SK-N-SH treated with all-trans-retinoic acid at 6 μM for 48 hours (cell line): ENCODE results near the gene SRCAP.

ENCODE experiments used
- ATAC-seq: fragments of 200-7000 bp; cut with Tn5 transposase; 3 replicates; pipeline ENCODE4 v1.9.1; 2020; ENCODE audit warnings: mild to moderate bottlenecking, moderate library complexity
- ARNTL ChIP-seq: fragments of 450-650 bp; formaldehyde crosslinking; IDR thresholded peaks from 2 replicates; pipeline ENCODE4 v1.5.0; 2020; ENCODE audit warnings: low read depth, mild to moderate bottlenecking, moderate library complexity, borderline replicate concordance
- BACH2 ChIP-seq: fragments of 250-450 bp; sonication (Bioruptor Pico); IDR thresholded peaks from 2 replicates; pipeline ENCODE4 v1.9.0; 2021; ENCODE audit warnings: mild to moderate bottlenecking, borderline replicate concordance
- CREB5 ChIP-seq: fragments of 250-450 bp; sonication (Bioruptor Pico); IDR thresholded peaks from 2 replicates; pipeline ENCODE4 v1.5.1; 2020; ENCODE audit warnings: low read depth, mild to moderate bottlenecking, moderate library complexity
- CSDC2 ChIP-seq: fragments of 250-450 bp; sonication (Bioruptor Pico); IDR thresholded peaks from 2 replicates; pipeline ENCODE4 v1.5.0; 2020; ENCODE audit warnings: mild to moderate bottlenecking, moderate library complexity
- CSRNP3 ChIP-seq: fragments of 250-450 bp; sonication (Bioruptor Pico); IDR thresholded peaks from 2 replicates; pipeline ENCODE4 v1.5.1; 2021; ENCODE audit warnings: mild to moderate bottlenecking, moderate library complexity
- ESRRG ChIP-seq: fragments of 250-450 bp; sonication (Bioruptor Pico); IDR thresholded peaks from 2 replicates; pipeline ENCODE4 v1.6.1; 2021; ENCODE audit warnings: mild to moderate bottlenecking
- GLIS3 ChIP-seq: fragments of 250-450 bp; sonication (Bioruptor Pico); IDR thresholded peaks from 2 replicates; pipeline ENCODE4 v1.5.0; 2020; ENCODE audit warnings: mild to moderate bottlenecking, moderate library complexity
- ISL1 ChIP-seq: fragments of 250-450 bp; sonication (Bioruptor Pico); IDR thresholded peaks from 2 replicates; pipeline ENCODE4 v2.1.2; 2022; ENCODE audit warnings: mild to moderate bottlenecking, moderate library complexity
- OSR1 ChIP-seq: fragments of 250-450 bp; sonication (Bioruptor Pico); IDR thresholded peaks from 2 replicates; pipeline ENCODE4 v1.8.0; 2022; ENCODE audit warnings: moderate library complexity, mild to moderate bottlenecking, inconsistent platforms
- PATZ1 ChIP-seq: fragments of 250-450 bp; sonication (Bioruptor Pico); IDR thresholded peaks from 2 replicates; pipeline ENCODE4 v1.8.0; 2020; ENCODE audit warnings: mild to moderate bottlenecking, moderate library complexity, borderline replicate concordance
- POU6F1 ChIP-seq: fragments of 250-450 bp; sonication (Bioruptor Pico); IDR thresholded peaks from 2 replicates; pipeline ENCODE4 v1.8.0; 2021; ENCODE audit warnings: low read depth, mild to moderate bottlenecking, moderate library complexity, borderline replicate concordance
- PPARA ChIP-seq: fragments of 250-450 bp; sonication (Bioruptor Pico); IDR thresholded peaks from 2 replicates; pipeline ENCODE4 v1.5.0; 2020; ENCODE audit warnings: mild to moderate bottlenecking, borderline replicate concordance
- RARB ChIP-seq: fragments of 250-450 bp; sonication (Bioruptor Pico); IDR thresholded peaks from 2 replicates; pipeline ENCODE4 v1.8.0; 2021; ENCODE audit warnings: mild to moderate bottlenecking, moderate library complexity
- SNAI2 ChIP-seq: fragments of 250-450 bp; sonication (Bioruptor Pico); IDR thresholded peaks from 2 replicates; pipeline ENCODE4 v1.5.0; 2020; ENCODE audit warnings: mild to moderate bottlenecking, moderate library complexity
- TCF4 ChIP-seq: fragments of 250-450 bp; sonication (Bioruptor Pico); IDR thresholded peaks from 2 replicates; pipeline ENCODE4 v1.8.0; 2021; ENCODE audit warnings: mild to moderate bottlenecking, moderate library complexity, borderline replicate concordance
- TOX ChIP-seq: fragments of 250-450 bp; sonication (Bioruptor Pico); IDR thresholded peaks from 2 replicates; pipeline ENCODE4 v1.8.0; 2021; ENCODE audit warnings: mild to moderate bottlenecking, moderate library complexity, borderline replicate concordance
- TSHZ2 ChIP-seq: fragments of 250-450 bp; sonication (Bioruptor Pico); IDR thresholded peaks from 2 replicates; pipeline ENCODE4 v1.5.0; 2020; ENCODE audit warnings: mild to moderate bottlenecking, moderate library complexity
- ZC3H10 ChIP-seq: fragments of 250-450 bp; sonication (Bioruptor Pico); IDR thresholded peaks from 2 replicates; pipeline ENCODE4 v1.5.1; 2021; ENCODE audit warnings: mild to moderate bottlenecking, moderate library complexity
- ZFP3 ChIP-seq: fragments of 250-450 bp; sonication (Bioruptor Pico); IDR thresholded peaks from 2 replicates; pipeline ENCODE4 v1.5.0; 2020; ENCODE audit warnings: mild to moderate bottlenecking, moderate library complexity
- ZNF565 ChIP-seq: fragments of 450-650 bp; formaldehyde crosslinking; conservative IDR thresholded peaks from 2 replicates; pipeline ENCODE4 v1.5.0; 2020; ENCODE audit warnings: low read depth, mild to moderate bottlenecking, moderate library complexity
- ZNF70 ChIP-seq: fragments of 450-650 bp; formaldehyde crosslinking; IDR thresholded peaks from 2 replicates; pipeline ENCODE4 v1.5.0; 2020; ENCODE audit warnings: mild to moderate bottlenecking, moderate library complexity
- ZNF8 ChIP-seq: fragments of 450-650 bp; formaldehyde crosslinking; IDR thresholded peaks from 2 replicates; pipeline ENCODE4 v1.5.0; 2020; ENCODE audit warnings: mild to moderate bottlenecking, moderate library complexity

The SRCAP gene

GRCh38 chr16:30780021-30780420 is 81.0 kb downstream of the SRCAP start:
- ATAC-seq, result no peak
- TF ChIP-seq ZC3H10 (CRISPR knock-in tag) (no peak), TCF4 (CRISPR knock-in tag) (no peak), POU6F1 (CRISPR knock-in tag) (no peak), SNAI2 (CRISPR knock-in tag) (no peak), ZNF70 (CRISPR knock-in tag) (no peak), ARNTL (CRISPR knock-in tag) (no peak), ZNF8 (CRISPR knock-in tag) (no peak), ZFP3 (CRISPR knock-in tag) (no peak), GLIS3 (no peak), CSRNP3 (CRISPR knock-in tag) (no peak), ISL1 (CRISPR knock-in tag) (no peak), OSR1 (no peak), BACH2 (CRISPR knock-in tag) (no peak), ZNF565 (CRISPR knock-in tag) (no peak), CSDC2 (CRISPR knock-in tag) (no peak), PPARA (CRISPR knock-in tag) (no peak), PATZ1 (CRISPR knock-in tag) (no peak), TSHZ2 (CRISPR knock-in tag) (no peak)

GRCh38 chr16:30780549-30780948 is 81.6 kb downstream of the SRCAP start:
- no peak for TF ChIP-seq TCF4 (CRISPR knock-in tag)
- TF ChIP-seq CSDC2 (CRISPR knock-in tag), result no peak
- no peak for TF ChIP-seq TOX
- no peak for TF ChIP-seq ZNF8 (CRISPR knock-in tag)
- no peak for TF ChIP-seq GLIS3
- TF ChIP-seq ESRRG (CRISPR knock-in tag), result no peak
- no peak for TF ChIP-seq POU6F1 (CRISPR knock-in tag)
- no peak for TF ChIP-seq ZC3H10 (CRISPR knock-in tag)
- TF ChIP-seq ZNF565 (CRISPR knock-in tag), result no peak
- TF ChIP-seq BACH2 (CRISPR knock-in tag), result no peak
- TF ChIP-seq ZNF70 (CRISPR knock-in tag), result no peak
- no peak for TF ChIP-seq ARNTL (CRISPR knock-in tag)
- no peak for TF ChIP-seq PATZ1 (CRISPR knock-in tag)
- no peak for TF ChIP-seq ZFP3 (CRISPR knock-in tag)
- no peak for TF ChIP-seq RARB (CRISPR knock-in tag)
- no peak for TF ChIP-seq ISL1 (CRISPR knock-in tag)
- TF ChIP-seq CREB5 (CRISPR knock-in tag), result no peak
- no peak for TF ChIP-seq CSRNP3 (CRISPR knock-in tag)
- TF ChIP-seq, all 23 proteins: peak for 0
- ATAC-seq, result no peak
